ENCODE data around the gene SPAG16. TPM values are rescaled to one million over a fixed set of nuclear protein-coding genes. Genes with fewer than 3 reads are reported as not detected.
"Not testable (repeated sequence)": the region's sequence is repeated elsewhere in the genome, so short reads cannot be mapped to it uniquely, and the experiment has no call there.

The SPAG16 gene
- total and polyA plus RNA-seq, 4 donors: 8.7 to 90.6 (median 21.6) TPM

- H3K27me3 ChIP-seq (ENCODE audit: control insufficient read depth in 3 of 3, insufficient read depth in 3 of 3, low read length in 2 of 3): no peaks in the 10 kb centered on the region
- no peak for TF ChIP-seq CTCF (IDR thresholded peaks at IDR 0.05; ENCODE audit: control extremely low read depth, extremely low read depth)
- no peak for DNase-seq
- no peak overlapping the region for H3K4me3 ChIP-seq
- no peaks in the 10 kb centered on the region for H3K36me3 ChIP-seq (ENCODE audit: control insufficient read depth in 4 of 4, insufficient read depth in 4 of 4, low read length in 4 of 4)
- no peak overlapping the region for H3K27ac ChIP-seq (ENCODE audit: low read depth in 1 of 2, low read length in 1 of 2)
- H3K9me3 ChIP-seq (ENCODE audit: control insufficient read depth in 4 of 4, insufficient read depth in 3 of 4, low read length in 3 of 4): no peaks in the 10 kb centered on the region
- WGBS, 2 donors: 84 to 88% methylated on average over 5 of the region's 5 CpGs
- H3K4me1 ChIP-seq (ENCODE audit: control insufficient read depth in 5 of 5, insufficient read depth in 5 of 5, low read length in 5 of 5): no peaks in the 10 kb centered on the region
- no peak for ATAC-seq (ENCODE audit: insufficient read depth, low FRiP score)
- H3K9ac ChIP-seq (ENCODE audit: insufficient read depth in 1 of 2, low read length in 2 of 2): no peak overlapping the region
Observed at GRCh38 chr2:213991453-213992108, 707.3 kb downstream of the SPAG16 start.

GRCh38 chr2:213995400-213996105 is 711.3 kb downstream of the SPAG16 start:
- no peak overlapping the region for H3K4me3 ChIP-seq
- no peaks in the 10 kb centered on the region for H3K36me3 ChIP-seq (ENCODE audit: control insufficient read depth in 4 of 4, insufficient read depth in 4 of 4, low read length in 4 of 4)
- no peaks in the 10 kb centered on the region for H3K4me1 ChIP-seq (ENCODE audit: control insufficient read depth in 5 of 5, insufficient read depth in 5 of 5, low read length in 5 of 5)
- H3K27ac ChIP-seq (ENCODE audit: low read depth in 1 of 2, low read length in 1 of 2): no peak overlapping the region
- H3K27me3 ChIP-seq (ENCODE audit: control insufficient read depth in 3 of 3, insufficient read depth in 3 of 3, low read length in 2 of 3): no peaks in the 10 kb centered on the region
- no peaks in the 10 kb centered on the region for H3K9me3 ChIP-seq (ENCODE audit: control insufficient read depth in 4 of 4, insufficient read depth in 3 of 4, low read length in 3 of 4)
- no peak for TF ChIP-seq CTCF (IDR thresholded peaks at IDR 0.05; ENCODE audit: control extremely low read depth, extremely low read depth)
- DNase-seq: no peak
- 57 to 76% methylated on average over 1 of the region's 1 CpG for WGBS, 2 donors
- H3K9ac ChIP-seq (ENCODE audit: insufficient read depth in 1 of 2, low read length in 2 of 2): no peak overlapping the region
- no peak for ATAC-seq (ENCODE audit: insufficient read depth, low FRiP score)

- ATAC-seq (ENCODE audit: insufficient read depth, low FRiP score); H3K27ac ChIP-seq (ENCODE audit: low read depth in 1 of 2, low read length in 1 of 2); H3K27me3 ChIP-seq (ENCODE audit: control insufficient read depth in 3 of 3, insufficient read depth in 3 of 3, low read length in 2 of 3); H3K36me3 ChIP-seq (ENCODE audit: control insufficient read depth in 4 of 4, insufficient read depth in 4 of 4, low read length in 4 of 4); H3K4me1 ChIP-seq (ENCODE audit: control insufficient read depth in 5 of 5, insufficient read depth in 5 of 5, low read length in 5 of 5); H3K9ac ChIP-seq (ENCODE audit: insufficient read depth in 1 of 2, low read length in 2 of 2); H3K9me3 ChIP-seq (ENCODE audit: control insufficient read depth in 4 of 4, insufficient read depth in 3 of 4, low read length in 3 of 4); DNase-seq; H3K4me3 ChIP-seq: not testable (repeated sequence)
- WGBS, 2 donors: 58 to 60% methylated on average over 3 of the region's 3 CpGs
Observed at GRCh38 chr2:213998976-213999375, 714.7 kb downstream of the SPAG16 start.

- Histone ChIP-seq H3K4me3 (no peak overlapping the region), H3K36me3 (ENCODE audit: control insufficient read depth in 4 of 4, insufficient read depth in 4 of 4, low read length in 4 of 4) (no peaks in the 10 kb centered on the region), H3K4me1 (ENCODE audit: control insufficient read depth in 5 of 5, insufficient read depth in 5 of 5, low read length in 5 of 5) (no peaks in the 10 kb centered on the region), H3K9ac (ENCODE audit: insufficient read depth in 1 of 2, low read length in 2 of 2) (no peak overlapping the region), H3K27me3 (ENCODE audit: control insufficient read depth in 3 of 3, insufficient read depth in 3 of 3, low read length in 2 of 3) (no peaks in the 10 kb centered on the region), H3K9me3 (ENCODE audit: control insufficient read depth in 4 of 4, insufficient read depth in 3 of 4, low read length in 3 of 4) (no peaks in the 10 kb centered on the region), H3K27ac (ENCODE audit: low read depth in 1 of 2, low read length in 1 of 2) (no peak overlapping the region)
- TF ChIP-seq CTCF (IDR thresholded peaks at IDR 0.05; ENCODE audit: control extremely low read depth, extremely low read depth): no peak
- ATAC-seq (ENCODE audit: insufficient read depth, low FRiP score): no peak
- 92 to 93% methylated on average over 6 of the region's 6 CpGs for WGBS, 2 donors
- no peak for DNase-seq
Observed at GRCh38 chr2:214004463-214004862, 720.2 kb downstream of the SPAG16 start.

Measured in lung (tissue), 12 donors.